H1 (cell line): ENCODE results near the gene HNRNPU. TPM values are rescaled to one million over a fixed set of nuclear protein-coding genes. Genes with fewer than 3 reads are reported as not detected.

ENCODE experiments used
- CTCF ChIA-PET: fragments of 300-600 bp; sonication (Branson Sonifier 250); formaldehyde crosslinking; loops from one replicate; lab custom pipeline; 2021; ENCODE audit not compliant: partially characterized antibody; lab: Charles Lee
- POLR2A ChIA-PET: fragments of 300-600 bp; sonication (Branson Sonifier 250); formaldehyde crosslinking; loops from one replicate; lab custom pipeline; 2021; ENCODE audit warnings: inconsistent platforms; ENCODE audit not compliant: partially characterized antibody; lab: Charles Lee
- DNase-seq, 2 experiments: peaks; one replicate each; pipeline versions ENCODE4 v3.0.0 to v3.0.0-alpha.2; 2010 to 2022; ENCODE audit warnings: low spot score in 2 of 2, low read depth in 1 of 2, mixed read lengths in 1 of 2
- FAIRE-seq: peaks from 2 replicates; lab custom pipeline; 2011; peaks lifted over from hg19 to GRCh38; lab: Jason Lieb, UNC
- H2AFZ ChIP-seq: 2 replicates; pipeline ENCODE4 v1.8.1; 2012; ENCODE audit warnings: low read length, inconsistent platforms
- H2AK5ac ChIP-seq: 2 replicates; pipeline ENCODE4 v1.6.1; 2013; ENCODE audit warnings: low read depth, low read length
- H2BK120ac ChIP-seq: replicated peaks from 2 replicates; pipeline ENCODE3; 2013; ENCODE audit warnings: low read depth, low read length, inconsistent platforms
- H2BK12ac ChIP-seq: 2 replicates; pipeline ENCODE4 v1.6.1; 2013; ENCODE audit warnings: low read depth, low read length
- H2BK15ac ChIP-seq: 2 replicates; pipeline ENCODE4 v1.6.1; 2013; ENCODE audit warnings: low read length
- H2BK20ac ChIP-seq: 2 replicates; pipeline ENCODE4 v1.6.1; 2013; ENCODE audit warnings: low read length
- H2BK5ac ChIP-seq: 2 replicates; pipeline ENCODE4 v1.6.1; 2013; ENCODE audit warnings: low read depth, low read length
- H3K14ac ChIP-seq: 2 replicates; pipeline ENCODE4 v1.6.1; 2013; ENCODE audit warnings: inconsistent platforms; ENCODE audit not compliant: insufficient read length
- H3K18ac ChIP-seq: 2 replicates; pipeline ENCODE4 v1.6.1; 2013; ENCODE audit warnings: low read length; ENCODE audit errors: extremely low read depth
- H3K23ac ChIP-seq: 2 replicates; pipeline ENCODE4 v1.6.1; 2013; ENCODE audit warnings: inconsistent platforms; ENCODE audit not compliant: insufficient read length
- H3K23me2 ChIP-seq: 2 replicates; pipeline ENCODE4 v1.6.1; 2013; ENCODE audit warnings: low read depth, low read length
- H3K27ac ChIP-seq: 2 replicates; pipeline ENCODE4 v1.6.1; 2011; ENCODE audit warnings: low read depth, low read length, inconsistent platforms
- H3K27me3 ChIP-seq, 4 experiments: replicated peaks in 1 of 4; 1 replicate in 1 of 4; 2 replicates in 3 of 4; pipeline versions ENCODE4 v1.6.1 to v1.8.1; 2011 to 2013; ENCODE audit warnings: low read length in 3 of 4, mild to moderate bottlenecking in 3 of 4, inconsistent platforms in 2 of 4, mixed read lengths in 2 of 4, moderate library complexity in 1 of 4; ENCODE audit not compliant: control insufficient read depth in 3 of 4, insufficient read depth in 3 of 4; ENCODE audit errors: extremely low read depth in 1 of 4
- H3K36me3 ChIP-seq, 4 experiments: 2 replicates each; pipeline versions ENCODE4 v1.6.1 to v1.8.1; 2011 to 2013; ENCODE audit warnings: mild to moderate bottlenecking in 4 of 4, low read length in 3 of 4, moderate library complexity in 2 of 4, control low read depth in 1 of 4, inconsistent platforms in 1 of 4; ENCODE audit not compliant: insufficient read depth in 4 of 4, control insufficient read depth in 2 of 4
- H3K4ac ChIP-seq: replicated peaks from 2 replicates; pipeline ENCODE3; 2013; ENCODE audit warnings: low read length, low read depth, mixed read lengths, inconsistent platforms; ENCODE audit not compliant: insufficient read length
- H3K4me1 ChIP-seq, 4 experiments: replicated peaks in 1 of 4; 1 replicate in 1 of 4; 2 replicates in 3 of 4; pipeline versions ENCODE4 v1.6.1 to v1.8.1; 2011 to 2013; ENCODE audit warnings: low read length in 3 of 4, inconsistent platforms in 2 of 4, mixed read lengths in 1 of 4; ENCODE audit not compliant: insufficient read depth in 4 of 4, control insufficient read depth in 3 of 4
- H3K4me2 ChIP-seq, 2 experiments: 2 replicates each; pipeline versions ENCODE4 v1.6.1 to v1.8.1; 2011 to 2013; ENCODE audit warnings: low read depth in 2 of 2, low read length in 2 of 2, control low read depth in 1 of 2, inconsistent platforms in 1 of 2, mild to moderate bottlenecking in 1 of 2; ENCODE audit not compliant: insufficient read depth in 1 of 2
- H3K4me3 ChIP-seq, 4 experiments: fragments of 200-600, 300-600 bp in 1 of 4; sonication (generic), shearing (Covaris generic), sonication (Bioruptor Twin) in 1 of 4; 2 replicates each; pipeline versions ENCODE4 v1.5.1 to v1.8.1; 2011 to 2016; ENCODE audit warnings: low read length in 4 of 4, low read depth in 3 of 4, control low read depth in 2 of 4, inconsistent platforms in 2 of 4, mild to moderate bottlenecking in 2 of 4, mixed read lengths in 1 of 4, moderate library complexity in 1 of 4; ENCODE audit not compliant: insufficient read depth in 2 of 4; ENCODE audit errors: extremely low read depth in 1 of 4
- H3K56ac ChIP-seq: replicated peaks from 2 replicates; pipeline ENCODE3; 2013; ENCODE audit warnings: low read depth, mild to moderate bottlenecking, mixed read lengths, low read length, inconsistent platforms; ENCODE audit not compliant: insufficient read length
- H3K79me1 ChIP-seq: 2 replicates; pipeline ENCODE4 v1.6.1; 2013; ENCODE audit warnings: low read depth, low read length, control low read depth
- H3K79me2 ChIP-seq, 2 experiments: 2 replicates each; pipeline versions ENCODE4 v1.6.1 to v1.8.1; 2012 to 2013; ENCODE audit warnings: low read length in 2 of 2, mild to moderate bottlenecking in 2 of 2, inconsistent platforms in 1 of 2; ENCODE audit not compliant: insufficient read depth in 2 of 2, control insufficient read depth in 1 of 2
- H3K9ac ChIP-seq, 4 experiments: replicated peaks in 1 of 4; 1 replicate in 1 of 4; 2 replicates in 3 of 4; pipeline versions ENCODE4 v1.6.1 to v1.8.1; 2011 to 2013; ENCODE audit warnings: low read depth in 3 of 4, low read length in 3 of 4, control low read depth in 2 of 4, mild to moderate bottlenecking in 2 of 4, moderate library complexity in 2 of 4, inconsistent platforms in 1 of 4; ENCODE audit errors: extremely low read depth in 1 of 4
- H3K9me3 ChIP-seq, 2 experiments: 2 replicates each; pipeline versions ENCODE4 v1.6.1 to v1.8.1; 2012 to 2013; ENCODE audit warnings: mild to moderate bottlenecking in 2 of 2, moderate library complexity in 2 of 2, control low read depth in 1 of 2, inconsistent platforms in 1 of 2, low read depth in 1 of 2, low read length in 1 of 2, mixed read lengths in 1 of 2; ENCODE audit not compliant: insufficient read depth in 2 of 2
- H4K20me1 ChIP-seq, 2 experiments: replicated peaks in 1 of 2; 2 replicates each; pipeline versions ENCODE3 to v1.8.1; 2011 to 2013; ENCODE audit warnings: inconsistent platforms in 2 of 2, low read length in 2 of 2, mild to moderate bottlenecking in 1 of 2; ENCODE audit not compliant: insufficient read depth in 2 of 2, control insufficient read depth in 1 of 2
- H4K5ac ChIP-seq: 2 replicates; pipeline ENCODE4 v1.6.1; 2013; ENCODE audit warnings: low read length, low read depth, mixed read lengths, inconsistent platforms; ENCODE audit not compliant: insufficient read length
- H4K8ac ChIP-seq: 2 replicates; pipeline ENCODE4 v1.8.0; 2013; ENCODE audit warnings: mild to moderate bottlenecking, moderate library complexity, low read length, inconsistent platforms; ENCODE audit not compliant: insufficient read depth; ENCODE audit errors: extremely low read depth
- H4K91ac ChIP-seq: replicated peaks from 2 replicates; pipeline ENCODE3; 2013; ENCODE audit warnings: low read length, mixed read lengths, inconsistent platforms; ENCODE audit not compliant: insufficient read length
- CHD1 ChIP-seq: IDR thresholded peaks from 2 replicates; pipeline ENCODE4 v1.6.1; 2012; ENCODE audit warnings: low read depth, low read length, improper control_type of control experiment
- POU5F1 ChIP-seq: IDR thresholded peaks from 2 replicates; pipeline ENCODE4 v1.6.1; 2011; ENCODE audit warnings: low read depth, mild to moderate bottlenecking, low read length, moderate library complexity
- RAD21 ChIP-seq, 2 experiments: IDR thresholded peaks in 1 of 2; conservative IDR thresholded peaks in 1 of 2; 2 replicates each; pipeline ENCODE4 v1.6.1; 2011; ENCODE audit warnings: low read depth in 2 of 2, low read length in 2 of 2, improper control_type of control experiment in 1 of 2, inconsistent platforms in 1 of 2, mild to moderate bottlenecking in 1 of 2, moderate library complexity in 1 of 2
- RBBP5 ChIP-seq: IDR thresholded peaks from 2 replicates; pipeline ENCODE4 v1.7.1; 2012; ENCODE audit warnings: low read depth, mild to moderate bottlenecking, inconsistent platforms, low read length, moderate library complexity, borderline replicate concordance
- SP1 ChIP-seq: IDR thresholded peaks from 2 replicates; pipeline ENCODE4 v1.6.1; 2011; ENCODE audit warnings: low read depth, low read length
- TAF1 ChIP-seq: IDR thresholded peaks from 2 replicates; pipeline ENCODE4 v1.6.1; 2011; ENCODE audit warnings: mild to moderate bottlenecking, low read depth, low read length
- YY1 ChIP-seq: IDR thresholded peaks from 2 replicates; pipeline ENCODE4 v1.6.1; 2011; ENCODE audit warnings: low read depth, mild to moderate bottlenecking, low read length
- WGBS, 2 experiments: shearing (Covaris generic) in 1 of 2; methylation state at CpG; one replicate each; pipeline versions ENCODE4 v1.1.6 to v1.1.7; 2013 to 2015; ENCODE audit warnings: low lambda C conversion rate in 2 of 2, mixed read lengths in 2 of 2, inconsistent platforms in 1 of 2, low coverage in 1 of 2, missing lambda C conversion rate in 1 of 2; ENCODE audit not compliant: insufficient replicate concordance in 2 of 2, insufficient coverage in 1 of 2, insufficient read length in 1 of 2; ENCODE audit errors: extremely low coverage in 1 of 2, missing lambda C conversion rate in 1 of 2; 5-methylcytosine and 5-hydroxymethylcytosine counted together
- polyA plus RNA-seq, 7 experiments: library from polyadenylated mRNA; depleted of rRNA in 3 of 7; stranded (reverse) in 5 of 7; unstranded in 2 of 7; fragments of >200 nt in 5 of 7; fragments of 200-250 nt in 2 of 7; gene quantifications; 1 replicate in 5 of 7; 2 replicates in 1 of 7; 4 replicates in 1 of 7; pipeline versions ENCODE4 v1.2.1 to v1.2.3, GENCODE V29; 2011 to 2013; ENCODE audit warnings: missing spikeins in 2 of 7, mixed read lengths in 2 of 7
- total RNA-seq: library from RNA; stranded (reverse); fragmentation: NEBNext Ultra II Directional; extraction: Animal tissue kit (Norgen Biotek cat#: 25700); gene quantifications from 2 replicates; pipeline ENCODE4 v1.2.1, GENCODE V29; 2021
- TF ChIP-seq, protein P1 (sequence below): IDR thresholded peaks from 2 replicates; pipeline ENCODE4 v1.6.1; 2012; ENCODE audit warnings: inconsistent platforms

HNRNPU gene
- total and polyA plus RNA-seq, 2 of the 8 experiments (the other 6 are each of a cell fraction or from before 2014, with no cell fraction given): 95.6 to 606 TPM

- H2BK120ac ChIP-seq: no peak overlapping the region
- H3K27ac ChIP-seq: no peak overlapping the region
- no peak overlapping the region for H2BK5ac ChIP-seq
- peak; percentile 70 for FAIRE-seq
- no peaks in the 10 kb centered on the region for H3K36me3 ChIP-seq
- no peak overlapping the region for H3K23ac ChIP-seq
- H3K4me3 ChIP-seq: 0 out of 8 replicates have a peak overlapping the region, but pooled peaks of 1 of the 4 experiments have one; percentile 2
- H3K9me3 ChIP-seq: no peaks in the 10 kb centered on the region
- no peak overlapping the region for H2BK20ac ChIP-seq
- no peak overlapping the region for H3K18ac ChIP-seq
- H4K5ac ChIP-seq: no peak overlapping the region
- no peaks in the 10 kb centered on the region for H3K23me2 ChIP-seq
- 60% methylated on average over 7 of the region's 7 CpGs; no CpG with 5 or more reads in 1 of the 2 experiments for WGBS, 2 experiments
- peak overlapping the region in 1 of 2 experiments; percentile 11; a peak in 1 of 4 replicates for H3K4me2 ChIP-seq
- H2BK12ac ChIP-seq: no peak overlapping the region
- no peaks in the 10 kb centered on the region for H4K20me1 ChIP-seq
- POLR2A ChIA-PET: interaction anchor here (0.6 to 13.0 kb wide), 5 partner anchors 11 to 40 kb away, joined by 3 to 102 read pairs (median 4); partner anchors contain the start of gene HNRNPU
- DNase-seq: peak in 1 of 2 experiments; percentile 69
- no peak overlapping the region for H3K56ac ChIP-seq
- peaks cover 0 to 6% (median 3%) of the 10 kb centered on the region in 4 experiments; a peak in 3 of 7 replicates for H3K4me1 ChIP-seq
- H3K14ac ChIP-seq: no peak overlapping the region
- H3K4ac ChIP-seq: no peak overlapping the region
- H2AFZ ChIP-seq: no peak overlapping the region
- TF ChIP-seq TAF1: no peak
- TF ChIP-seq YY1: 0 out of 2 replicates have a peak, but pooled peaks have one; percentile 27
- TF ChIP-seq RAD21 (IDR thresholded peaks at IDR 0.05 in 1 of 2, conservative IDR thresholded peaks at IDR 0.05 in 1 of 2; ENCODE audit: low read depth in 2 of 2, low read length in 2 of 2): no peak
- no peak for TF ChIP-seq RBBP5
- TF ChIP-seq, protein P1, sequence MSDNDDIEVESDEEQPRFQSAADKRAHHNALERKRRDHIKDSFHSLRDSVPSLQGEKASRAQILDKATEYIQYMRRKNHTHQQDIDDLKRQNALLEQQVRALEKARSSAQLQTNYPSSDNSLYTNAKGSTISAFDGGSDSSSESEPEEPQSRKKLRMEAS: 0 out of 2 replicates have a peak, but pooled peaks have one; percentile 22
- TF ChIP-seq POU5F1: no peak
- 0 out of 2 replicates have a peak, but pooled peaks have one; percentile 22 for TF ChIP-seq SP1
- TF ChIP-seq CHD1: no peak
- no peak overlapping the region for H4K91ac ChIP-seq
- CTCF ChIA-PET: interaction anchor here (1.1 kb wide), 1 partner anchor 167 kb away, joined by 3 read pairs; no protein-coding TSS in a partner anchor
- H3K9ac ChIP-seq: no peak overlapping the region
- H3K79me1 ChIP-seq: no peaks in the 10 kb centered on the region
- H2AK5ac ChIP-seq: no peak overlapping the region
- no peak overlapping the region for H2BK15ac ChIP-seq
- no peaks in the 10 kb centered on the region for H3K27me3 ChIP-seq
- no peaks in the 10 kb centered on the region for H3K79me2 ChIP-seq
- H4K8ac ChIP-seq: no peak overlapping the region
These were observed 10.7 kb upstream of the HNRNPU start for GRCh38 chr1:244874974-244875579.
